Large intestine (tissue), 3 donors: ENCODE measurements around the gene MAP2K5. TPM values are rescaled to one million over a fixed set of nuclear protein-coding genes. Genes with fewer than 3 reads are reported as not detected.
A peak's percentile ranks its signal among the peaks of the same experiment; 100 is the strongest.

ENCODE experiments used
- DNase-seq, 2 donors: peaks; one replicate each; pipeline versions ENCODE4 v3.0.0 to v3.0.0-alpha.2; 2013
- H3K27ac ChIP-seq: one replicate; pipeline ENCODE4 v1.5.1; 2013; ENCODE audit warnings: low read length
- H3K27me3 ChIP-seq: 2 replicates; pipeline ENCODE4 v1.6.1; 2013; ENCODE audit warnings: low read length; ENCODE audit not compliant: control insufficient read depth, insufficient read depth
- H3K36me3 ChIP-seq: 2 replicates; pipeline ENCODE4 v1.6.1; 2013; ENCODE audit warnings: low read length; ENCODE audit not compliant: control insufficient read depth, insufficient read depth
- H3K4me1 ChIP-seq: one replicate; pipeline ENCODE4 v1.6.1; 2013; ENCODE audit warnings: low read length; ENCODE audit not compliant: control insufficient read depth, insufficient read depth
- H3K4me3 ChIP-seq: one replicate; pipeline ENCODE4 v1.5.1; 2013; ENCODE audit warnings: low read length
- H3K9me3 ChIP-seq: one replicate; pipeline ENCODE4 v1.6.1; 2013; ENCODE audit warnings: mild to moderate bottlenecking, low read depth, low read length, moderate library complexity; ENCODE audit not compliant: control insufficient read depth
- WGBS: methylation state at CpG from one replicate; pipeline ENCODE4 v1.1.5; 2013; ENCODE audit warnings: low lambda C conversion rate; ENCODE audit not compliant: insufficient coverage; 5-methylcytosine and 5-hydroxymethylcytosine counted together
- polyA plus RNA-seq: library from polyadenylated mRNA; unstranded; fragments of 120-200 nt; gene quantifications from one replicate; pipeline ENCODE4 v1.2.1, GENCODE V29; 2013

The MAP2K5 gene
- polyA plus RNA-seq, 1 donor: 13.7 TPM

DNA sequence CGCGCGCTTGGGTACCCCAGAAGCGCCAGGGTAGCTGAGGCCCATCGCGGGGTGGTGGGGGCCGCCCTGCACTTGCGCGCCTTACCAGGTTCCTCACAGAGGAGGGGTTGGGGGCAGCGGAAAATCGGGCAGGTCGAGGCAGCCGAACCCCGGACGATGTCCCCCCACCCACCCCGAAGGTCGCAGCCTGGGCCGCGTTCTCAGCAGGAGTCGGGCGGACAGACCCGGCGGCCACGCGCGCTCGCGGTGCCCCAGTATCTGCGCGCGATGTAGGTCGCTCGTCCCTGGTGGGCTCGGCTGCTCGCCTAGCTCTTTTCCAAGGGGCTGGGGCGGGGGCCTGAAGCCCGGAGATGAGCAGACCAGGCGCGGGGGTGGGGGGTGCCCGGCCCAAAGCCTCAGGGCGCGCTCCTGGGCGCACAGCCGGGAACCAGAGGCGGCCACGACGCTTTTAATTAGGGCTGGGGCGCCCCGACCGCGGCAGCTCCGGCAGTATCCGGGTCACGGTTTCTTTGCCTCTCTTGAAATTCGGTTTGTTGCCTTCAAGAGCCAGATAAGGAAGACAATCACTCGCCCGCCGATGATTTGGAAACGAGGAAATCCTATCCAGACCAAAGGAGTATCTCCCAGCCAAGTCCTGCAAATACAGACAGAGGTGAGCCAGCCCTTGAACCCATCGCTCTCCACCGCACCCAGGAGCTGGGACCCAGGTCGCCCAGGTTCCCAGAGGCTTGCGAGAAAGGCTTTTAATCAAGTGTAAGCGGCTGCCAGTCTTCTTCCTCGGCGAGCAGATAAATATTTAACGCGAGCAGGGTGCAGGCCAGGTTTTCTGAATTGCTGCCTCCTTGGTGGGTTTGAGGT lies 287.4 kb downstream of the MAP2K5 start:
- no CpG with 5 or more reads among the region's 68 CpGs for WGBS
- Histone ChIP-seq H3K27me3 (peaks cover 98% of the 10 kb centered on the region), H3K4me3 (no peak overlapping the region), H3K27ac (no peak overlapping the region), H3K9me3 (peaks cover 27% of the 10 kb centered on the region), H3K36me3 (no peaks in the 10 kb centered on the region), H3K4me1 (peaks cover 36% of the 10 kb centered on the region)
- no peak for DNase-seq

GRCh38 chr15:67831363-67831762 lies 288.9 kb downstream of the MAP2K5 start:
- H3K4me3 ChIP-seq: no peak overlapping the region
- H3K4me1 ChIP-seq: peaks cover 40% of the 10 kb centered on the region
- H3K9me3 ChIP-seq: peaks cover 30% of the 10 kb centered on the region
- no peak overlapping the region for H3K27ac ChIP-seq
- peaks cover 97% of the 10 kb centered on the region for H3K27me3 ChIP-seq
- no peaks in the 10 kb centered on the region for H3K36me3 ChIP-seq
- DNase-seq: no peak

GRCh38 chr15:67832031-67832551 lies 289.6 kb downstream of the MAP2K5 start:
- Histone ChIP-seq H3K27ac (no peak overlapping the region), H3K9me3 (peaks cover 28% of the 10 kb centered on the region), H3K36me3 (no peaks in the 10 kb centered on the region), H3K4me1 (peaks cover 40% of the 10 kb centered on the region), H3K4me3 (no peak overlapping the region), H3K27me3 (peaks cover 94% of the 10 kb centered on the region)
- no peak for DNase-seq
- no CpG with 5 or more reads among the region's 9 CpGs for WGBS

- Histone ChIP-seq H3K9me3 (peaks cover 28% of the 10 kb centered on the region), H3K36me3 (no peaks in the 10 kb centered on the region), H3K4me3 (peak overlapping the region; percentile 8), H3K27ac (no peak overlapping the region), H3K4me1 (peaks cover 42% of the 10 kb centered on the region), H3K27me3 (peaks cover 92% of the 10 kb centered on the region)
- no peak for DNase-seq
- 0% methylated on average over 6 of the region's 32 CpGs for WGBS
Measured at GRCh38 chr15:67832897-67833709, 290.6 kb downstream of the MAP2K5 start.

- peak overlapping the region; percentile 19 for H3K4me3 ChIP-seq
- peaks cover 43% of the 10 kb centered on the region for H3K4me1 ChIP-seq
- H3K27me3 ChIP-seq: peaks cover 84% of the 10 kb centered on the region
- no peak overlapping the region for H3K27ac ChIP-seq
- peak in 1 of 2 donors; percentile 63 for DNase-seq
- H3K36me3 ChIP-seq: no peaks in the 10 kb centered on the region
- H3K9me3 ChIP-seq: peaks cover 20% of the 10 kb centered on the region
- 5% methylated on average over 6 of the region's 44 CpGs for WGBS
Measured at GRCh38 chr15:67833710-67834511, 291.4 kb downstream of the MAP2K5 start.

DNA sequence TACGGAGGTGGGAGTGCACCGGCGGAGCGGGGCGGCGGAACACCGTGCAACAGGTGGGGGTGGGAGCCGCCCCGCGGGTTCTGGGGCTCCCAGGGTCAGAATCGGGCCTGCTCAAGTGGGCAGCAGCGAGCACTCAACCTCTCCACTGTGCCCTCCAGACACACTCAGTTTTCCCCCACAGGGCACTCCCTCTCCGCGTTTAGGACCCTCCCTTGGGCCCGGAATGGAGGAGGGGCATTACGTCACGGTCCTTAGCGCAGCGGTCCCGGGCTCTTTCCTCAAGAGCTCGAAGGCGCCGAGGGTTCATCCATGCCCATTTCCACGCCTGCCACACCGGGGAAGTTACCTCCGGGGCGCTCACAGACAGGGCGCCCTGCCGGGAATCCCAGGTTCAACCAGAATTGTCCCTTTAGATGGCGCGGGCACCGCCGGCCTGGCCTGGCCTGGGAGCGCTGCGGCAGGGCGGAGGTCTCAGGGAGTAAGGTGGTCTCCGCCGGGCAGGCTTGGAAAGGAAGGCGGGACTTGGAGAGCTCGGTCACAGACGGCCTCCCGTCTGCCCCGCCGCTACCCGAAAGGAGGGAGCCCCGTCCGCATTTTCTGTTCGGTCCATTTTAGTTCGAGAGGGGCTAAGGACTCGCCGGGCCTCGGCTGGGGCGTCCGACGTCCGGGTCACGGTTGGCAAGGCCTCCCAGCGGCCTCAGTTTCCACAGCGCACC lies 292.2 kb downstream of the MAP2K5 start:
- H3K27me3 ChIP-seq: peaks cover 76% of the 10 kb centered on the region
- peak in 1 of 2 donors; percentile 44 for DNase-seq
- H3K36me3 ChIP-seq: no peaks in the 10 kb centered on the region
- WGBS: no CpG with 5 or more reads among the region's 59 CpGs
- peaks cover 15% of the 10 kb centered on the region for H3K9me3 ChIP-seq
- peak overlapping the region; percentile 28 for H3K4me3 ChIP-seq
- H3K27ac ChIP-seq: no peak overlapping the region
- peaks cover 42% of the 10 kb centered on the region for H3K4me1 ChIP-seq

GRCh38 chr15:67835297-67836133 lies 293.0 kb downstream of the MAP2K5 start:
- Histone ChIP-seq H3K4me1 (peaks cover 42% of the 10 kb centered on the region), H3K36me3 (no peaks in the 10 kb centered on the region), H3K9me3 (peaks cover 15% of the 10 kb centered on the region), H3K4me3 (peak overlapping the region; percentile 28), H3K27me3 (peaks cover 68% of the 10 kb centered on the region), H3K27ac (no peak overlapping the region)
- no CpG with 5 or more reads among the region's 59 CpGs for WGBS
- peak in 1 of 2 donors; percentile 47 for DNase-seq

DNA sequence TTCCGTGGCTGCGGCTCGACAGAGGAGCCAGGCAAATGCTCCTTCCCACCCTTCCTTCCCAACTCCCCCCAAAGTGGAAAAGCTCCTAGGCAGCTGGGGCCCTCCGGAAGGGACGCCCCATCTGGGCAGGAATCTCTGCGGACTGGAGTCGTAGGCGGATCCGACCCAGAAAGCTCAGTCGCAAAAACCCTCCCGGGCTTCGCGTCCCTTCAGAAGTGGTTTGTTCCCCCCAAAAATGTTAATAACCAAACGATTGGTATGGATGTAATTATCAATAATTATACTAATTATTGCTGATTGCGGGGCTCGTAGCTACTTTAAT lies 293.6 kb downstream of the MAP2K5 start:
- no peak for DNase-seq
- WGBS: 0% methylated on average over 2 of the region's 16 CpGs
- H3K36me3 ChIP-seq: no peaks in the 10 kb centered on the region
- H3K4me3 ChIP-seq: peak overlapping the region; percentile 28
- peaks cover 43% of the 10 kb centered on the region for H3K4me1 ChIP-seq
- H3K27ac ChIP-seq: no peak overlapping the region
- H3K27me3 ChIP-seq: peaks cover 62% of the 10 kb centered on the region
- H3K9me3 ChIP-seq: peaks cover 15% of the 10 kb centered on the region

- Histone ChIP-seq H3K27ac (no peak overlapping the region), H3K9me3 (peaks cover 15% of the 10 kb centered on the region), H3K4me1 (peaks cover 46% of the 10 kb centered on the region), H3K36me3 (no peaks in the 10 kb centered on the region), H3K27me3 (peaks cover 58% of the 10 kb centered on the region), H3K4me3 (no peak overlapping the region)
- WGBS: 0% methylated on average over 2 of the region's 8 CpGs
- DNase-seq: no peak
Measured at GRCh38 chr15:67836477-67836876, 294.0 kb downstream of the MAP2K5 start.
